HCT116 (cell line): ENCODE measurements around the gene PSMC5. TPM values are rescaled to one million over a fixed set of nuclear protein-coding genes. Genes with fewer than 3 reads are reported as not detected.
"Not testable (repeated sequence)": the region's sequence is repeated elsewhere in the genome, so short reads cannot be mapped to it uniquely, and the experiment has no call there.

ENCODE experiments used
- ATAC-seq: fragments of 200-7000 bp; cut with Tn5 transposase; 2 replicates; pipeline ENCODE4 v1.9.1; 2020; ENCODE audit warnings: mild to moderate bottlenecking, moderate library complexity
- BruUV-seq: library from RNA; stranded (reverse); fragments of 400-500 nt; replicated peaks from 2 replicates; lab custom pipeline; 2021; lab: Mats Ljungman, UMichigan
- CTCF ChIA-PET: fragments of 300-600 bp; sonication (Branson Sonifier 250); formaldehyde crosslinking; loops from one replicate; lab custom pipeline; 2021; ENCODE audit warnings: antibody characterized with exemption; lab: Charles Lee
- POLR2A ChIA-PET: fragments of 300-600, 350-600 bp; sonication (Branson Sonifier 250); formaldehyde crosslinking; loops from one replicate; lab custom pipeline; 2021; ENCODE audit warnings: antibody characterized with exemption; lab: Charles Lee
- RAD21 ChIA-PET, 2 experiments: fragments of 300-600 bp; sonication (Branson Sonifier 250); formaldehyde crosslinking; loops; one replicate each; lab custom pipeline; 2023; ENCODE audit warnings: low total read pairs in 2 of 2; ENCODE audit not compliant: uncharacterized antibody in 2 of 2, unreplicated experiment in 2 of 2, low non-redundant PET in 1 of 2; lab: Charles Lee
- DNase-seq: peaks from one replicate; pipeline ENCODE4 v3.0.0-alpha.2; 2010; ENCODE audit warnings: low read depth, low spot score
- H2AFZ ChIP-seq: fragments of 200-600 bp; shearing (Covaris generic), sonication (generic); 2 replicates; pipeline ENCODE4 v1.6.1; 2017; ENCODE audit warnings: low read depth, mixed run types, mixed read lengths, antibody characterized with exemption, low read length; ENCODE audit not compliant: poor library complexity, severe bottlenecking
- H3K27ac ChIP-seq: 2 replicates; pipeline ENCODE4 v1.5.1; 2012; ENCODE audit warnings: low read depth, low read length
- H3K27me3 ChIP-seq: fragments of 200-600 bp; sonication (generic); 2 replicates; pipeline ENCODE4 v1.6.1; 2016; ENCODE audit warnings: mixed run types, low read length, mixed read lengths; ENCODE audit not compliant: insufficient read depth
- H3K36me3 ChIP-seq, 2 experiments: fragments of 200-500 bp in 1 of 2; fragments of 200-600 bp in 1 of 2; sonication (Bioruptor generic) in 1 of 2; sonication (generic) in 1 of 2; 2 replicates each; pipeline versions ENCODE4 v1.5.1 to v1.6.1; 2014 to 2016; ENCODE audit warnings: low read length in 2 of 2, inconsistent platforms in 1 of 2, mixed read lengths in 1 of 2, mixed run types in 1 of 2; ENCODE audit not compliant: insufficient read depth in 2 of 2, control insufficient read depth in 1 of 2
- H3K4me1 ChIP-seq, 2 experiments: fragments of 200-600 bp in 1 of 2; sonication (generic) in 1 of 2; 2 replicates each; pipeline versions ENCODE4 v1.5.1 to v1.6.1; 2012 to 2017; ENCODE audit warnings: low read length in 2 of 2, inconsistent platforms in 1 of 2, mild to moderate bottlenecking in 1 of 2, mixed read lengths in 1 of 2, mixed run types in 1 of 2, moderate library complexity in 1 of 2; ENCODE audit not compliant: insufficient read depth in 2 of 2, control insufficient read depth in 1 of 2
- H3K4me2 ChIP-seq: fragments of 200-600 bp; sonication (generic); 2 replicates; pipeline ENCODE4 v1.6.1; 2017; ENCODE audit warnings: mixed run types, low read length, mixed read lengths
- H3K4me3 ChIP-seq, 2 experiments: fragments of 200-600 bp in 1 of 2; sonication (generic) in 1 of 2; replicated peaks in 1 of 2; 2 replicates each; pipeline ENCODE4 v1.5.1; 2011 to 2016; ENCODE audit warnings: low read length in 2 of 2, control low read depth in 1 of 2, low read depth in 1 of 2, mild to moderate bottlenecking in 1 of 2, mixed read lengths in 1 of 2, mixed run types in 1 of 2
- H3K79me2 ChIP-seq: fragments of 200-600 bp; sonication (generic); 2 replicates; pipeline ENCODE4 v1.6.1; 2017; ENCODE audit warnings: mild to moderate bottlenecking, mixed run types, low read length, moderate library complexity, mixed read lengths; ENCODE audit not compliant: insufficient read depth
- H3K9ac ChIP-seq: fragments of 200-600 bp; sonication (generic); 2 replicates; pipeline ENCODE4 v1.6.1; 2016; ENCODE audit warnings: low read length, mixed read lengths
- H3K9me2 ChIP-seq: fragments of 200-600 bp; sonication (generic), shearing (Covaris generic); 2 replicates; pipeline ENCODE4 v1.6.1; 2017; ENCODE audit warnings: mixed run types, mild to moderate bottlenecking, moderate library complexity; ENCODE audit not compliant: insufficient read depth
- H3K9me3 ChIP-seq, 2 experiments: fragments of 200-500 bp in 1 of 2; fragments of 200-600 bp in 1 of 2; sonication (Bioruptor generic) in 1 of 2; sonication (generic) in 1 of 2; 2 replicates each; pipeline ENCODE4 v1.6.1; 2014 to 2017; ENCODE audit warnings: low read length in 2 of 2, mixed read lengths in 2 of 2, inconsistent platforms in 1 of 2, low read depth in 1 of 2, mild to moderate bottlenecking in 1 of 2, mixed run types in 1 of 2, moderate library complexity in 1 of 2; ENCODE audit not compliant: control insufficient read depth in 1 of 2, insufficient read depth in 1 of 2
- H4K20me1 ChIP-seq: fragments of 200-600 bp; sonication (generic), shearing (Covaris generic); 2 replicates; pipeline ENCODE4 v1.6.1; 2017; ENCODE audit warnings: mixed run types, mild to moderate bottlenecking, moderate library complexity; ENCODE audit not compliant: insufficient read depth
- CEBPB ChIP-seq: IDR thresholded peaks from 2 replicates; pipeline ENCODE4 v1.6.1; 2012; ENCODE audit warnings: low read depth
- EZH2 ChIP-seq: fragments of 200-600 bp; sonication (generic); IDR thresholded peaks from 2 replicates; pipeline ENCODE4 v1.6.1; 2017; ENCODE audit warnings: antibody characterized with exemption, mixed run types
- FOSL1 ChIP-seq: IDR thresholded peaks from 2 replicates; pipeline ENCODE4 v1.6.1; 2012; ENCODE audit warnings: low read depth
- SIN3A ChIP-seq: IDR thresholded peaks from 2 replicates; pipeline ENCODE4 v1.6.1; 2012; ENCODE audit warnings: low read depth
- SP1 ChIP-seq: IDR thresholded peaks from 2 replicates; pipeline ENCODE4 v1.6.1; 2012; ENCODE audit warnings: low read depth
- intact Hi-C: fragments of 100-400 bp; cut with micrococcal nuclease; formaldehyde crosslinking; loops from 2 replicates; pipeline ENCODE4 v1.10.0; 2022
- total RNA-seq: library from RNA; stranded (reverse); gene quantifications from one replicate; pipeline ENCODE4 v1.2.1, GENCODE V29; 2021; ENCODE audit not compliant: unreplicated experiment
- TF ChIP-seq, protein P1 (sequence below): IDR thresholded peaks from 2 replicates; pipeline ENCODE4 v1.6.1; 2012
- TF ChIP-seq, protein P2 (sequence below): IDR thresholded peaks from 2 replicates; pipeline ENCODE4 v1.6.1; 2011; ENCODE audit warnings: mild to moderate bottlenecking, low read length, moderate library complexity; ENCODE audit not compliant: insufficient replicate concordance; ENCODE audit errors: extremely low read depth

PSMC5 gene
- total RNA-seq, 1 experiment from 2014 or later = 193 TPM

DNA sequence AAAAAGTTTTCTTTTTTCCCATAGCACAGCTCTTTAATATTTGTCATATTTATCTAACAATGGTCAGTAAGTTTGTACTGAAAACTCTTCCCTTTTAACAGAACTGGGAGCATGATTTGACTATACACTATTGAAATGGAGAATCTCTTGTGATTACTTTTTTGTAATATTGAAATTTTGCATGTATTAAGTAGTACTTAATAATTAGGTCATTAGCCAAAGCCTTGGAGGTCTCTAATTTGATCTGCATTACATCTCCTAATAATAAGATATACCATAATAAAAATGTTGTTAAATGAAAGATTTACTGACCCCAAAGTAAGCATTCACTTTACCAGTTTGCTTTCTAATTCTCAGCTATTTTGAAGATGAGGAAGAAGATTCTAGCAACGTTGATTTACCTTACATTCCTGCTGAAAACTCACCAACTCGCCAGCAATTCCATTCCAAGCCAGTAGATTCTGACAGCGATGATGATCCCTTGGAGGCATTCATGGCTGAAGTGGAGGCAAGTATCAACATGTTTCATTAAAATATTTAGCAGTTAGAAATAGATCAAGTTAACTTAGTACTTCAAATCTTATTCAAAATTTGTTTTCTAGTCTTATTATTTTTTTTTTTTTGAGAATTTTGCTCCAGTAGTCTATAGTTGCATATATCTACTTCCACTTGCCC lies 35.0 kb upstream of the PSMC5 start:
- Histone ChIP-seq H3K27ac (no peak overlapping the region), H3K79me2 (peaks cover 98% of the 10 kb centered on the region)

DNA sequence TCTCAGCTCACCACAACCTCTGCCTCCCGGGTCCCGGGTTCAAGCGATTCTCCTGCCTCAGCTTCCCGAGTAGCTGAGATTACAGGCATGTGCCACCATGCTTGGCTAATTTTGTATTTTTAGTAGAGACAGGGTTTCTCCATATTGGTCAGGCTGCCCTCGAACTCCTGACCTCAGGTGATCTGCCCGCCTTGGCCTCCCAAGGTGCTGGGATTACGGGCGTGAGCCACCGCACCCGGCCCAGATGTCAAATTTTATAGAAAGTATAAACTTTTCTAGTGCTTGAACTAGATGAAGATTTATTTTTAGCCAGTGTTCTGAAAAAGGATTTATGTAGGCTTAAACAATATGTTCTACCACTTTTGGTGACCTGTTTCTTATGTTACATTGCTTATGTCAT lies 30.9 kb upstream of the PSMC5 start:
- intact Hi-C loops, H2AFZ ChIP-seq, H3K27ac ChIP-seq, H3K4me2 ChIP-seq, H3K9ac ChIP-seq, DNase-seq, H3K9me3 ChIP-seq, CTCF ChIA-PET, H3K4me3 ChIP-seq, H3K27me3 ChIP-seq, ATAC-seq, H3K4me1 ChIP-seq, BruUV-seq, RAD21 ChIA-PET, H3K9me2 ChIP-seq: not testable (repeated sequence)
- POLR2A ChIA-PET = interaction anchor here (1.0 kb wide), 1 partner anchor 23 kb away, joined by 3 read pairs; the partner anchor contains the start of gene CCDC47
- peaks cover 21% of the 10 kb centered on the region; the same call in 1 of the 2 replicates for H4K20me1 ChIP-seq
- H3K36me3 ChIP-seq = peaks cover 90 to 91% of the 10 kb centered on the region in 2 experiments
- H3K79me2 ChIP-seq = peaks cover 96% of the 10 kb centered on the region

More for the DNA sequence above, 35.0 kb upstream of the PSMC5 start:
- no peak overlapping the region for H3K9ac ChIP-seq
- no peak overlapping the region for H2AFZ ChIP-seq
- no peaks in the 10 kb centered on the region for H3K9me2 ChIP-seq
- DNase-seq (no peak), ATAC-seq (no peak)
- ChIA-PET POLR2A (interaction anchor here (1.1 kb wide), 1 partner anchor 50 kb away, joined by 3 read pairs; no protein-coding TSS in a partner anchor), CTCF (no interaction called here), RAD21 (no interaction called here)
- TF ChIP-seq SP1 (no peak), SIN3A (no peak), EZH2 (no peak), FOSL1 (no peak), CEBPB (no peak)
- TF ChIP-seq, protein P1, sequence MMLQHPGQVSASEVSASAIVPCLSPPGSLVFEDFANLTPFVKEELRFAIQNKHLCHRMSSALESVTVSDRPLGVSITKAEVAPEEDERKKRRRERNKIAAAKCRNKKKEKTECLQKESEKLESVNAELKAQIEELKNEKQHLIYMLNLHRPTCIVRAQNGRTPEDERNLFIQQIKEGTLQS = no peak
- TF ChIP-seq, protein P2, sequence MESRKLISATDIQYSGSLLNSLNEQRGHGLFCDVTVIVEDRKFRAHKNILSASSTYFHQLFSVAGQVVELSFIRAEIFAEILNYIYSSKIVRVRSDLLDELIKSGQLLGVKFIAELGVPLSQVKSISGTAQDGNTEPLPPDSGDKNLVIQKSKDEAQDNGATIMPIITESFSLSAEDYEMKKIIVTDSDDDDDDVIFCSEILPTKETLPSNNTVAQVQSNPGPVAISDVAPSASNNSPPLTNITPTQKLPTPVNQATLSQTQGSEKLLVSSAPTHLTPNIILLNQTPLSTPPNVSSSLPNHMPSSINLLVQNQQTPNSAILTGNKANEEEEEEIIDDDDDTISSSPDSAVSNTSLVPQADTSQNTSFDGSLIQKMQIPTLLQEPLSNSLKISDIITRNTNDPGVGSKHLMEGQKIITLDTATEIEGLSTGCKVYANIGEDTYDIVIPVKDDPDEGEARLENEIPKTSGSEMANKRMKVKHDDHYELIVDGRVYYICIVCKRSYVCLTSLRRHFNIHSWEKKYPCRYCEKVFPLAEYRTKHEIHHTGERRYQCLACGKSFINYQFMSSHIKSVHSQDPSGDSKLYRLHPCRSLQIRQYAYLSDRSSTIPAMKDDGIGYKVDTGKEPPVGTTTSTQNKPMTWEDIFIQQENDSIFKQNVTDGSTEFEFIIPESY = no peak
- no peaks in the 10 kb centered on the region for H3K9me3 ChIP-seq
- intact Hi-C loops = no loop called here
- H3K4me1 ChIP-seq = peaks cover under 1 to 7% of the 10 kb centered on the region in 2 experiments; a peak in 3 of 4 replicates
- H3K4me3 ChIP-seq = no peak overlapping the region
- no peaks in the 10 kb centered on the region for H3K27me3 ChIP-seq
- H3K36me3 ChIP-seq = peaks cover 76 to 78% of the 10 kb centered on the region in 2 experiments
- no TSS peak for BruUV-seq
- peaks cover 11% of the 10 kb centered on the region; the same call in 1 of the 2 replicates for H4K20me1 ChIP-seq
- H3K4me2 ChIP-seq = no peak overlapping the region
